Measurements from ENCODE around the gene TCTN3. TPM values are rescaled to one million over a fixed set of nuclear protein-coding genes. Genes with fewer than 3 reads are reported as not detected.

TCTN3 gene
- total and polyA plus RNA-seq, 2 of the 4 experiments (the other 2 are of a cell fraction), result 26.9 to 35.1 TPM

GRCh38 chr10:95693668-95694534 lies at the start of gene TCTN3 (continued):
- TF ChIP-seq BHLHE40 (IDR thresholded peaks at IDR 0.05; ENCODE audit: low read depth, low read length), result peak; percentile 90
- peak; percentile 96 for TF ChIP-seq MAZ (IDR thresholded peaks at IDR 0.05; ENCODE audit: borderline replicate concordance, low read depth, low read length)
- TF ChIP-seq ELK1 (IDR thresholded peaks at IDR 0.05; ENCODE audit: borderline replicate concordance, low read depth, low read length), result no peak

- no peak overlapping the region for H3K4me2 ChIP-seq (ENCODE audit: low read depth, low read length)
- no peak overlapping the region for H2BK120ac ChIP-seq (ENCODE audit: low read depth, low read length)
- H3K4ac ChIP-seq (ENCODE audit: low read depth, low read length), result no peak overlapping the region
- H3K36me3 ChIP-seq (ENCODE audit: control insufficient read depth, insufficient read depth, low read length), result no peaks in the 10 kb centered on the region
- no peak for DNase-seq
- H3K9ac ChIP-seq (ENCODE audit: low read depth, low read length), result no peak overlapping the region
- H4K91ac ChIP-seq (ENCODE audit: insufficient read depth, low read depth, low read length), result no peak overlapping the region
- H3K4me1 ChIP-seq (ENCODE audit: control insufficient read depth, insufficient read depth, low read length), result peaks cover 2% of the 10 kb centered on the region
- no peak overlapping the region for H3K56ac ChIP-seq (ENCODE audit: extremely low read depth, insufficient read depth, low read length)
- no peak overlapping the region for H3K4me3 ChIP-seq (ENCODE audit: insufficient read depth, low read depth, low read length)
- H3K18ac ChIP-seq (ENCODE audit: low read depth, low read length), result no peak overlapping the region
- dilution Hi-C loops (cut with HindIII; ENCODE audit: low sequenced_read_pairs, unreplicated experiment), result no loop called here
- intact Hi-C loops (cut with micrococcal nuclease), result no loop called here
- in situ Hi-C loops (cut with MboI; ENCODE audit: low sequenced_read_pairs), result no loop called here
- no TSS peak for BruUV-seq (replicated peaks)
- H2BK5ac ChIP-seq (ENCODE audit: low read depth, low read length, poor library complexity, severe bottlenecking), result no peak overlapping the region
- H3K23ac ChIP-seq (ENCODE audit: low read depth, low read length), result no peak overlapping the region
- H3K27me3 ChIP-seq (ENCODE audit: control insufficient read depth, insufficient read depth, low read length), result no peaks in the 10 kb centered on the region
- ChIA-PET CTCF (no interaction called here), POLR2A (ENCODE audit: unreplicated experiment) (no interaction called here)
- no peak for ATAC-seq (ENCODE audit: low read depth)
- TF ChIP-seq FOS (IDR thresholded peaks at IDR 0.05; ENCODE audit: low read depth, low read length) (no peak), MAFK (IDR thresholded peaks at IDR 0.05; ENCODE audit: low read depth, low read length) (peak; percentile 83)
- no peak overlapping the region for H4K5ac ChIP-seq (ENCODE audit: low read depth, low read length)
- no peak overlapping the region for H2BK15ac ChIP-seq (ENCODE audit: low read depth, low read length)
- no peaks in the 10 kb centered on the region for H3K9me1 ChIP-seq (ENCODE audit: insufficient read depth, low read length)
- H3K9me3 ChIP-seq (ENCODE audit: control insufficient read depth, insufficient read depth, low read length), result no peaks in the 10 kb centered on the region
- no peak overlapping the region for H2AK5ac ChIP-seq (ENCODE audit: low read depth, low read length)
- H3K27ac ChIP-seq (ENCODE audit: insufficient read depth, low read length), result no peak overlapping the region
- no CpG with 5 or more reads among the region's 2 CpGs for WGBS, 2 experiments (ENCODE audit: extremely low coverage in 2 of 2, insufficient read length in 1 of 2)
- H2AK9ac ChIP-seq (replicated peaks; ENCODE audit: low read depth, low read length, poor library complexity), result no peak overlapping the region
- H3K79me1 ChIP-seq (ENCODE audit: low read depth in 1 of 2, low read length in 2 of 2), result no peaks in the 10 kb centered on the region
- H4K8ac ChIP-seq (ENCODE audit: low read depth in 2 of 2, low read length in 2 of 2), result no peak overlapping the region
- no peak overlapping the region for H3K14ac ChIP-seq (replicated peaks; ENCODE audit: low read depth, low read length)
- H2AFZ ChIP-seq (replicated peaks; ENCODE audit: low read length, poor library complexity), result no peak overlapping the region
- no peak overlapping the region for H2BK20ac ChIP-seq (ENCODE audit: low read depth, low read length)
- no peaks in the 10 kb centered on the region for H4K20me1 ChIP-seq (ENCODE audit: insufficient read depth, low read length)
Measured at GRCh38 chr10:95742962-95743535, 49.3 kb upstream of the TCTN3 start.
